ENCODE results near the gene NOTCH4.
"Not testable (repeated sequence)": the region's sequence is repeated elsewhere in the genome, so short reads cannot be mapped to it uniquely, and the experiment has no call there.

NOTCH4 gene

DNA sequence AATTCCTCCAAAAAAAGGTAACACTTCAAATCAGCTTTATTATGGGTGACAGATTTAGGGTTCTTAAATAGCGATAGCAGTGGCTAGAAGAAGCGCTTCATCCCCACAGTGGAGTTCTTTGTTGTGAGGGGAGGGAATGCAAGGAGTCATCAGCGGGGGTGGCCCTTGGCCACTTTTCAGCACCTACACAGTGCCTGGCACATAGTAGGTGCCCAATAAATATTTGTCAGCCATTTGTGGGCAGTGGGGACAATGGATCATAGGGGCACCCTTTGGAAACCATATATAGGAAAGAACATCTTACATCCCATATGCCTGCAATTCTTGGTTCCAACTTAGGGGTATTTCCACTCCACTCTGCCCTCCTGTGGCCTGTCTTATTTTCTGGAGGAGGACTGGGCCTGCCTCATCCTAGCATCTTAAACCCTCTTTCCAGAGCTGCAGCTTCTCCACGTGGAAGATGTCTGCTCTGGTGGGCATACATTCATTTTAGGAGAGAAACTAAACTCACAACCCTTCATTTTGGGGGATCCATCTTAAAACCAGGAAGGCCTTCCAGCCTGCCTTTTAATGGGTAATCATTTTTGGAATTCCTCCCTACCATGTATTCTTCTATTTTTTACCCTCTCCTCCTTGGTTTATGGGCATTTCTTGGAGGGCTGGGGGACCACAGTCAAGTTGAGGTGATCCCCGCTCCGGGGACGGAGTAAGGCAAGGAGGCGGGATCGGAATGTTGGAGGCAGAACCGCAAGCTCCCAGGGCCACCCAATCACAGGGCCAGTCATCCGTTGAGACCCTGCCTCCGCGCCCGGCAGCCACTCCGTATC lies 28.8 kb downstream of the NOTCH4 start:
- H3K4me3 ChIP-seq (ENCODE audit: low read depth, low read length) = peak overlapping the region; percentile 44

DNA sequence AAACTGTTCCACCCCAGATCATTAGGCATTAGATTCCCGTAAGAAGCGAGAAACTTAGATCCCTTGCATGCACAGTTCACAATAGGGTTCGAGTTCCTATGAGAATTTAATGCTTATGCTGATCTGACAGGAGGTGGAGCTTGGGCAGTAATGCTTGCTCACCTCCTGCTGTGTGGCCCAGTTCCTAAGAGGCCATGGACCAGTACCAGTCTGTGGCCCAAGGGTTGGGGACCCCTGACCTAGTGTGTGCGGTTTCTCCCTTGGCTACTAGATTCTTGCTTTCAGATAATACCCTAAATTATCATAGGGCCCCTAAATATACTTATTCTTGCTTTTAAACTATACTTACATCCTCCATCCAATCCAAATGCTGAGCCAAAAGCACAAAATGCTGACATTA lies 29.5 kb downstream of the NOTCH4 start:
- H3K4me3 ChIP-seq (ENCODE audit: low read depth, low read length) = no peak overlapping the region

DNA sequence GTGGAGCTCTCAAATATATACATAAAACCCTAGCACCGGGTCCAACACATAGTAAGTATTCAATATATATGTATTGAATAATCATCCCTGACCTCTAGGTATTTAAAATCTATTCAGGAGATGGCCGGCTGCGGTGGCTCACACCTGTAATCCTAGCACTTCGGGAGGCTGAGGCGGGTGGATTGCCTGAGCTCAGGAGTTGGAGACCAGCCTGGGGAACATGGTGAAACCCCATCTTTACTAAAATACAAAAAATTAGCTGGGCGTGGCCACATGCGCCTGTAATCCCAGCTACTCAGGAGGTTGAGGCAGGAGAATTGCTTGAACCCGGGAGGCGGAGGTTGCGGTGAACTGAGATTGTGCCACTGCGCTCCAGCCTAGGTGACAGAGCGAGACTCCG lies 30.8 kb downstream of the NOTCH4 start:
- not testable (repeated sequence) for H3K4me3 ChIP-seq (ENCODE audit: low read depth, low read length)

DNA sequence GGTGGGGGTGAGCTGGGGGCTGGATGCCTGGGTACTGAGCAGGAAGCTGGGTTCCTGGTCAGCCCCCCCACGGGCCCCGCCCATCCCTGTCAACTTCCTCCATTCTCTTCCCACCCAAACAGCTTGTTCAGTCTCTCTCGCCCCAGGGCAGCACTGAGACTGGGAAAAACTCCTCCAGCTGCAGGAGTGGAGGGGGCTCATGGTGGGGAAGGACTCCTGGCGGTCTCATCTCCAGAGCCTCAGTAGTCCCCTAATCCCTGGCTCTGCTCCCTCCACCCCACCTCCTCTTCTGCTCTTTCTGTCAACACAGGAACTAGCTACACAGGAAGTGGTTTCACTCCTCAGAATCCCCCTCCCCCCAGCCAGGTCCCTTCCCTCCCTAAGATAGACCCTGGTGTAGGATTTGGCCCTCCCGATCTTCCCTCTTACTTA lies 31.2 kb downstream of the NOTCH4 start, which contains the start of gene GPSM3:
TSS of gene GPSM3 (minus strand) at position 36 of the 432 bp plus-strand sequence. CDS start 130 bp downstream, outside the sequence.
- H3K4me3 ChIP-seq (ENCODE audit: low read depth, low read length) = no peak within 1 kb of the TSS

DNA sequence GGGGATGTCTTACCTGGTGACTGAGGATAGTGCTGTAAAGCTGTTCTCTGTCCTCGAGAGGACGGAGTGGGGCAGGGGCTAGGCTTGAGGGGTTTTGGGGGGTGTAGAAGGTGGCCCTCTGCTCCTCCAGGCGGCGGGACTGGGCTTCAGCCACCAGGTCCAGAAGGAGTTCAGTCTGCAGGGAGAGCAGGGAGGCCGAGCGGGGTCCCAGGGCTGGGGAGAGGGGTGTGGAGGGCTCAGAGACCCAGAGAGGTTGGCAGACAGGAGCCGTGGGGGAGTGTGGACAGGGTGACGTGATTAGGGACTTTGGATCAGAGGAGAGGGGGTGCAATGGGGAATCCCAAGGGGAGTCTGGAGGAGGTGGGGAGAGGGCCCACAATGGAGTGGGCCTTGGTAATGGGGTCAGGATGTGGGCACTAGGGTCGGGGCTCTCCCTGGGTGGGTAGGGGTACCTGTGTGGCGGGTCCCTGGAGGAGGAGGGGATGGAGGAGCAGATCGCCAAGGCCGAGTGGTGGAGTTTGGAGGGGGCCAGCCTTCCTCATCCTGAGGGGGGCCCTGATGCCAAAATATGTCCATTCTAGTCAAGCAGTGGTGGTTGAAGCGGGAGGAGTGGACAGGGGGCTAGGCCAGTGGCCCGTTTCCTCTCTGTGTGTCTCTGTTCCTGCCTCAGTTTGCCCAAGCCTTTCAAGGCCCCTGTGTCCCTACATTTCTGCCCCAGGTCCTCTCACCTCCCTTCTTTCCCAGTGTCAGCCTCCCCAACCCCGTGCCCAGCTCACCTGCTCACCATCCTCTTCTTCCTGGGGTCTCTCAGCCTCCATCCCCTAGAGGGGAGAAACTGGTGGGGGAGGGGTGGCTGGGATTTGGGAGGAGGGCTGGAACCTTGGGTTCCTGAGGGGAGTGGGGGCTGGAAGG lies 31.9 kb downstream of the NOTCH4 start:
- no peak overlapping the region for H3K4me3 ChIP-seq (ENCODE audit: low read depth, low read length)

DNA sequence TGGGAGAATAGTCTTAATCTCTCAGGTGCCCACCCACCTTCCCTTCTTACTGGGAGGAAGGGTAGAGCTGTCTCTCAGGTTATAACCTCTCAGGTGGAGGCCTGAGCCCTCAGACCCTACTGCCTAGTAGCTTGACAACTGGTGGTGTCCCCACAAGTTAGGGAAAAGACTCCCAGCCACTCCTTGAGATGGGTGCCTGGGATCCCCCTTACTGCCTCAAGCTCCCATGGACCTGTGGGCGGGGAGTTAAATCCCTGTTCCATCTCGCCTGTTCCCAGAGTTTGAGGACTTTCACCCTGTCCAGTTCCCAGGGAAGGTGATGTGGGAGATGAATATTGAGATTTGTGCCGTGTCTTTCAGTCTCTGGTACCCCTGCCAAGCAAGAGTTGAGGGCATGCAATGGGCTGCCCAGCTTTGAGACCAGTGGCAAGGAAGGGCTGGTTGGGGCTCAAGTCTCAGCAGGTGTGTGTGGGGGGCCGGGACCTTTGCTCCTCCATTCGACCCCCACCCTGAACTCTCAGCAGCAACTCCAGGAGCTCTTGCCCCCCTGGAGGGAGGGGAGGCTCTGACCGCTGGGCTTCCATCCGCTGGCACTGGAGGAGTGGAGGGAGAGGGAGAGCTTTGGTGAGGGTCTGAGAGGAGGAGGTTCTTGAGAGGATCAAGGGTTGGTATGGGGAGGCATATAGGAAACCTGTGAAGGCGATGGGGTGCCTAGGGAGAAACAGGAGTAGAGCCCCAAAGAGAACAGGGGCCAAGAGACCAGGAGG lies 32.8 kb downstream of the NOTCH4 start:
- H3K4me3 ChIP-seq (ENCODE audit: low read depth, low read length) = no peak overlapping the region

DNA sequence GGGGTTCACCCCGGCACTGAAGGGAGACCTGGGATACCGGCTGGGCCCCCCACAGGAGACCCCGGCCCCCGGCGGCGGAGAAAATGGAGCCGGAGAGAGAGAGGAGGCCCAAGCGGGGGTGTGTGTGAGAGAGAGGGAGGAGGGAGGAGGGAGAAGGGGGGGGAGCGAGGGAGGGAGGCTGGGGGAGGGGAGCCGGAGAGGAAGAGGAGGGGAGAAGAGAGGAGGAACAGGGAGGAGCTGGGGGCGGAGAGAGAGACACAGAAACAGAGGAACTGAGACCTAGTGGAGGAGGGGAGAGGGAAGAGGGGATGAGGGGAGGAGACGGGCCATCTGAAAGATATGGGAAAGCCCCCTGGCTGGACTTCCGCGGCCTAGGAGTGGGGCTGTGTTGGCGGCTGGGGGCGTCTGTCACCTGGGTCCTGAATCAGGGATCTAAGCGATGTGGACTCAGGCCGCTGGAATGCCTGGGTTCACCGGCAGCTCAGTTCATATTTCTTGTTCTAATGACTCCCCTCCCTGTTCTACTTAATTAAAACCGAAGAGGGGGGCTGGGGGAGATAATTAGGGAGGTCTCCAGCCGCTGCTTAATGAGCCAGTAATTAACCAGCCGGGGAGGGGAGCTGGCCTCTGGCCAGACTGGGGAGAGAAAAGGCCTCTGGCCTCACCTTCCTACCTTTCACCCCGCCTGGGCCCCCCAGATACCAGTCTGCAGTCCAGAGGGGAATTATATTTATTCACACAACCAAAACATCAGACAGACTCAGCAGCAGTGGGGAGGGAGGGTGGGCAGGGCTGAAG lies 33.6 kb downstream of the NOTCH4 start, which contains the start of gene PBX2:
TSS of gene PBX2 (minus strand) at position 149 of the 798 bp plus-strand sequence. CDS start 287 bp downstream, outside the sequence.
- peak within 1 kb of the TSS; percentile 51 for H3K4me3 ChIP-seq (ENCODE audit: low read depth, low read length)

DNA sequence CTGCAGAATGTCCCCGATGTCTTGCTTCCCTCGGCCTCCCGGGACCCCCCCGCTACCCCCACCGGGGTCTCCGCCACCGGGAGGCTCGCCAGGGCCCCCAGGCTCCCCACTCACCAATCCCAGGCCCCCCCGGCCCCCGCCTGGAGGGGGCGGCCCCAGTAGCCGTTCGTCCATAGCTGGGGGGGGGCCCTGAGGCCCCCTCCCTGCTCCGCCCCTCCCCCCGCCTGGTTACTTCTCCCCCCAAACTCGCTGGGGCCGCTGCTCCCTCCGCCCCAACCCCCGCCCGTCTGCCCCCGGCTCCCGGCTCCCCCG lies 34.2 kb downstream of the NOTCH4 start:
- peak overlapping the region; percentile 51 for H3K4me3 ChIP-seq (ENCODE audit: low read depth, low read length)

DNA sequence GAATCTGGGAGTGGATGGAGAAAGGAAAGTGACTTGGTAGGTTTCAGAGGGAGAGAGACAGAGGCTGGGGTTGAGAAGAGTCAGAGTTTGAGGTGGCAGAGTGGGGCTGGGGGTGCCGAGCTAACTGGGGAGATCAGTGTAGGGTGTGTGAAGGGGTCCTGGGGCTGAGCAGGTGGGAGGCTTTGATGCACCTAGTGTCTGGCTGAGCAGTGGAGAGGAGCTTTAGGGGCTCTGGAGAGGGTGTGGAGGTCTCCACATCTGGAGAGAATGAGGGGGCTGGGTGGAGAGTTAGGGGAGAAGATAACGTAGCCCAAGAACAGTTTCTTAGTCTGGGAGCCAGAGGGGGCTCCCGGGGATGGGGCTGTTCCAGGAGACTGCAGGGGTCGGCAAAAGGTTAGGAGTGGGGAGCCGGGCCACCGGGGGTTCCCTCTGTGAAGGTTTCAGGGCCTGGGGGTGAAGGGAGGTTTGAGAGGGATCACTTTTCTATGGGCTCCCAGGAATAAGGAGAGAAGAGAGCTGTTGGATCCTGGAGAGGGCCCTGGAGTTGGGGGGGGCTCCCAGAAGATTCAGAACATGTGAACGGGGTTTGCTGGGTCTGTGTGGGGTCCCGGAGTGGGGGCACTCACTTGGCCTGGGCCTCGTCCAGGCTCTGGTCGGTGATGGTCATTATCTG lies 34.7 kb downstream of the NOTCH4 start:
- peak overlapping the region; percentile 51 for H3K4me3 ChIP-seq (ENCODE audit: low read depth, low read length)

DNA sequence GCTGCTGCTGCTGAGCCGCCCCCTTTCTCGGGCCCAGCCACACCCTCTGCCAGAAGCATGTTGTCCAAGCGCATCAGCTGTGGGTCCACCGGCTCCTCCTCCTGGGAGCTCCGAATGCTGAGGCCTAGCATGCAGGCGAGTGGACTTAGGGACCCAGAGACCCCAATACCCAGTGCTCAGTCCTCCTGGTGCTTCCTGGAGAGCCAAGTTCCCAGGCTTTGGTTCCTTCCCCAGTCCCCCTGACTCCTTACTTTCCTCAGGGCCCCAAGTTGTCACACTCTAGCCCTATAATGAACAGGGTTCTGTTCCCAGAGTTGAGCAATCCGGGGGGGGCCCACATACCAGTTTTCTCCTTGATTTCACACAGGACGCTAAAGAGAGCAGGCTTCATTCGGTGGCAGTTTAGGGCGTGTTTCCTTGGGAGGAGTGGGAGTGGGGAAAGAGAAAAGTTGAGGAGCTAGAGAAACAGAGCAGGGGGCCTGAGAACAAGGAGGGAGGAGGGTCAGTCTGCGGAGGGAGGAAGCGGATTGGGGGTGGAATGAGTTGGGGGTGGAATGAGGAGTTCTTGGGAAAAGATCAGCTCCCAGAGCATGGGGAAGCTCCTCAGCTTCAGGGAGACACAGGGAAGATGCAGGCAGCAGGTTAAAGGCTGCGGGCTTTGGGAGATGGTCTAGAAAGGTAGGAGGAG lies 35.3 kb downstream of the NOTCH4 start:
- no peak overlapping the region for H3K4me3 ChIP-seq (ENCODE audit: low read depth, low read length)

DNA sequence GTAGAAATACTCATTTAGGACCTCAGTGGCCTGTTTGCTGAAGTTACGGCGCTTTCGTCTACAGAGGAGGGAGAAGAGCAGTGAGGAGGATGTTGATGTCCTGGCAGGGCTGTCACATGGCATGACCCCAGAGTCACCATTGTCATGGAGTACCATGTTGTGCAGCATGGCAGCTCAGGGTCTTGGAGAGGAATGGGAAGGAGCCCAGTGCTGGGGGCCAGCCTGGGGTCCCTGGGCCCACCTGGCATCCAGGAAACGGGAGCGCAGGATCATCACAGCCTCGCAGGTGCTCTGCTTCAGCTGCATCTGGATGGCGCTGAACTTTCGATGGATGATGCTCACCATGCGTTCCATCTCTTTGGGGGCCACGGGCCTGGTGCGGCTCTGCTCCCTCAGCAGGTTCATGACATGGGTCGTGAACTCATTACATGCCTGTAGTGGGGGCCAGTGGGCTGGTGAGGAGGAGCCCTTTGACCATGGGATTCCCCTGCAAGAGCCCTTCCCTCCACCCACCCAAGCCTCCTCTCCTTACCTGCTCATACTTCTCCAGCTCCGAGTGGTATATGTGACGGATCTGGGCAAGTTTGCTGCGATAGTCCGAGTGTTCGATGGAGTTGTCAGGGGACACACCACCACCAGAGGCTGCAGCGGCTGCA lies 36.0 kb downstream of the NOTCH4 start:
- not testable (repeated sequence) for H3K4me3 ChIP-seq (ENCODE audit: low read depth, low read length)

DNA sequence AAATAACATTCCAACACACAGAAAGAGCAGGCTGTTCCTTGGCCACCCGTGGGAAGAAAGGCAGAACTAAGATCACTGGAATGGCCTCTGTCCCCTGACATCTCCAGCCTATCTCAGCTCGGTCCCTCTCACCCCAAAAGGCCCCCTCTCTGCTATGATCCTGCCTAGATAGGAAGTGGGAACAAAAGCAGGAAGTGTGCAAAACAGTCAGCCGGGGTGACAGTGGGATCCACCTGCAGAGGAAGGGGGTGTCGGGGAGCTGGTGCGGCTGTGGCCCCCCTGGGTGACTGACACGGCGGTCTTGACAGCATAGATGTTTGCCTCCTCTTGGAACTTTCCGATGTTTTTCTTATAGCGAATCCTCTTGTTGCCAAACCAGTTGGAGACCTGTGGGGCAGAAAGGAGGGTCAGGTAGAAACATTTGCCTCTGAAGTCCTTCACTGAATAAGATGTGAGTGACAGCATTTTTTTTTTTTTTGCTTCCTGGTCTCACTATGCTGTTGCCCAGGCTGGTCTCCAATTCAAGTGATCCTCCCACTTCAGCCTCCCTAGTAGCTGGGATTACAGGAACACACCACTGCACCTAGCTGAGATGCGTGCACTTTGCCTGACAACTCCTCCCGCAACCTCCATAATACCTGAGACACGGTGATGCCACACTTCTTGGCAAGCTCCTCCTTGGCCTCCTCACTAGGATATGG lies 36.7 kb downstream of the NOTCH4 start:
- no peak overlapping the region for H3K4me3 ChIP-seq (ENCODE audit: low read depth, low read length)

DNA sequence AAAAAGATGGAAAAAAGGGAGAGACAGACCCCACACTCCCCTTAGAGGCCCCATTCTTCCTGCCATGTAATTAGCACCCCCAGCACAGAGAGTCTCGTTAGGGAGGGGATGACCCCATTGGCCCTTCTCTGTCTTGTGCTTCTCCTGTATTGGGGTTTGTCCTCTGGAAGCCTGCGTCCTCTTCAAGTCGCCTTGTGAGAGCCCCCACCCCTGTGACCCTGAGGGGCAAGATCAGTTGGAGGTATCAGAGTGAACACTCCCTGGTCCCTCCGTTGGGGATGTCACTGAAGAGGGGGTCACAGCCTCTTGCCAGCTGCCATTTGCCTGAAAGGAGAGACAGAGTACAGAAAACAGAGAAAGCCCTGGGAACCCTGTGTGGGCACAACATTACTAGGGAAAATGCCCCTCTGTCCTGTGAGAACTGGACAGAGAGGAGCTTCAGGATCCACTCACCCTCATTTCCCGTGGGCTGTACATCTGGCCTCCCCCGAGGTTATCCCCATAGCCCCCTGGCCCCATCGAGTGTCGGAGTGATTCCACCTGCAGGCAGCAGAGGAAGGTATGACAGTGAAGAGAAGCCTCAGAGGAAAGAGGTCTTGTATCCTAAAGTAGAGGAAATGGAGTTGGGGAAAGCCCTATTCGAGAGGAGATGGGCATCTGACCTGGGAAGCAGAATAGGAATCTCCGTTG lies 37.6 kb downstream of the NOTCH4 start:
- not testable (repeated sequence) for H3K4me3 ChIP-seq (ENCODE audit: low read depth, low read length)

DNA sequence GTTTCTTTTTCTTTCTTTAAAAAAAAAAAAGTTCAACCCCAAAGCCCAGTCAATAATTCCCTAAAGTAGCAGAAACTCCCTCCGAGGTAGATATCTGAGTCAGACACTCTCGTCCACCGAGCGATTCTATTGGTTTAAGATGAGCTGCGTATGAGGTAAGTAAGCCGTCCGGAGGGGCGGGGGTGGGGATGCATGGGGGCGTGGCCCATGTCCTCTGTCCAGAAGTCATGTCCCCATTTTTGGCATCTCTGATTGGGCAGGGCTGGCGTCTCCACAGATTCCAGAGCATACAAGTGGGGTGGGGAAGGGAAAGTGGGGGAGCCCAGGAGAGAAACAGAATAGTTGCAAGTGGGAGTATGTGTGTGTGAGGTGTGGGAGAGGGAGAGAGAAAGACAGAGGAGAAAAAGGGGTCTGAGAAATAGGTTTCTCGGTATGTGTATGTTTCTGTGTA lies 38.2 kb downstream of the NOTCH4 start:
- not testable (repeated sequence) for H3K4me3 ChIP-seq (ENCODE audit: low read depth, low read length)

DNA sequence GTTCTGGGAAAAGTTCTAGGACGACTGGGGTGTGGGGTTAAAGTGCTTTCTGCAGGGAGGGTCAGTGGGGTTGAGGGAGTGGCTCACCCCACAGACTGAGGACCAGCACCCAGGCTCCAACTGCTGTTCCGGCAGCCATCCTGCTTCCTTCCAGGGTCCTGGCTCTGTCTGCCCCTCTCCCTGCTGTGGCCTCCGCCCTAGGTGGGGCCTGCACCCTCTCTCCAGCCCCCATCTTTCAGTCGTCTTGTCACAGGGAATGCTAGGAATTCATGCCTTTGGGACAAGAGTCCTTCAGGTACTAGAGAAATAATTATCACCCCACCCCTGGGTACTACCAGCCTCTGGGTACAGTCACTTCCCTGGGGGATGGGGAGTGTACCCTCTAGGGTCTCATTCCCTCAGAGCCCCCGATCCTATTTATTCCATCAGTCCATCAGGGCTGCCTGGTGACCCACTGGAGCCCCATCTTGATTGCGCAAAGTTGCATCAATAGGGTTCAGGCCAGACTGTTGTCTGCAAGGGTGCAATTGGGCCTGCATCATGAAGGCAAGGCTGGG lies 39.7 kb downstream of the NOTCH4 start, which contains the start of gene AGER:
TSS of gene AGER (minus strand) at position 170 of the 557 bp plus-strand sequence. CDS start at position 139, 31 bp downstream.
- no peak within 1 kb of the TSS for H3K4me3 ChIP-seq (ENCODE audit: low read depth, low read length)

DNA sequence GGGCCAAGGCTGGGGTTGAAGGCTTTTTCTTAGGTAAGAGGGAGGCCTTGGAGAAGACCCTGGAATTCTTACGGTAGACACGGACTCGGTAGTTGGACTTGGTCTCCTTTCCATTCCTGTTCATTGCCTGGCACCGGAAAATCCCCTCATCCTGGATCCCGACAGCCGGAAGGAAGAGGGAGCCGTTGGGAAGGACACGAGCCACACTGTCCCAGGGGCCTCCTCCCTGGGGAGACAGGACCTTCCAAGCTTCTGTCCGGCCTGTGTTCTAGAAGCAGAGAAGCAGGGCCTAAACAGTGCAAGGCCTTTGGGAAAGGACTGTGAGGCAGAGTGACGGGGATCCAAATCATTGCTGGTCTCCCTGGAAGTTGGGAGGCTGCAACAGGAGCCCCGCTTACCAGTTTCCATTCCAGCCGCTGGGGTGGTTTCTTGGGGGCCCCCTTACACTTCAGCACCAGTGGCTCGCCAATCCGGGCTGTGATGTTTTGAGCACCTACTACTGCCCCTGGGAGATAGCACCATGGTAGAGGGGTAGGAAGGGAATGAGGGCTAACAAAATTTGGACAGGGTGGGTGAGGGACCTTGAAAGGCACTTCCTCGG lies 40.3 kb downstream of the NOTCH4 start:
- no peak overlapping the region for H3K4me3 ChIP-seq (ENCODE audit: low read depth, low read length)

Data from iPS-11a (cell line).